ENCODE data around the gene PTGIS.
"Not testable (repeated sequence)": the region's sequence is repeated elsewhere in the genome, so short reads cannot be mapped to it uniquely, and the experiment has no call there.

PTGIS gene

DNA sequence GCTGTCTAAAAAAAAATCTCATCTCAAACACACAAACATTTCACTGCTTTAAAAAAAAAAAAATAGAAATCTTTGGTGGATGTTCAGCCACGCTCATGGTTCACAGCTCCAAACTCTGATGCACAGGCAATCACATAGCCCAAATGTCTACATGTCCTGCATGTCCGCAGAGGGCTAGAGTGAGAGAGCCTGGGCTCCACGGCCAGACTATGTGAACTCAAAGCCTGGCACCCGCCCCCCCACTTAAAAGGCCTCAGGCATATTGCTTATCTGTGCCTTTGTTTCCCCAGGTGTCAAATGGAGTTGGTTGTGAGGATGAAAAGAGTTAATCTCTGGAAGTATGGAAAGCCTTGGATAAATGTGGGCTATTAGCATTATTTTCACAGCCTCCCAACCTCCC, 10.5 kb upstream of the PTGIS start:
- no peak for DNase-seq

DNA sequence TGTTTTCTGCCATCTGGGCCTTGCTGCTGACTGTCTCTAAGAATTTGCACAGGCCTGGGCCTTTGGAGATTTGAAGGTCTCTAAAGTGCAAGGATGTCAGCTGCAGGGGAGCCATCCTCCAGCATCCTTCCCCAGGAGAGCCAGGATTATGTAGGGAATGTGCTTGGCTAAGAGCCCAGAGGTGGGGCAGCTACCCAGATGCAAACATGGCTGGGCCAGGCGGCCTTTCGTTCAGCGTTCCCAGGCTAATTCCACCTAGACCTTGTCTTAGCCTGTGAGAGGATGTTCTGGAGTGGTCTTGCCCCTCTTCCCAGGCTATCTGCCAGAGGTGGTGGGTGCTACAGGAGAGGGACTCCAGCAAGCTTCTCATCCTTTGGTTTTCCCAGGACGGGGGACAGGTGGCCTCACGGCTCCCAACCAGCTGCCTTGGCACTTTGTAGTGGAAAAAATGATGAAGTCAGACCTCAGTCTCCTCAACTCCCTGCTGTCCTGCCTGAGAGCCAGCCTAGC, 7.7 kb upstream of the PTGIS start:
- peak; percentile 64 for DNase-seq

DNA sequence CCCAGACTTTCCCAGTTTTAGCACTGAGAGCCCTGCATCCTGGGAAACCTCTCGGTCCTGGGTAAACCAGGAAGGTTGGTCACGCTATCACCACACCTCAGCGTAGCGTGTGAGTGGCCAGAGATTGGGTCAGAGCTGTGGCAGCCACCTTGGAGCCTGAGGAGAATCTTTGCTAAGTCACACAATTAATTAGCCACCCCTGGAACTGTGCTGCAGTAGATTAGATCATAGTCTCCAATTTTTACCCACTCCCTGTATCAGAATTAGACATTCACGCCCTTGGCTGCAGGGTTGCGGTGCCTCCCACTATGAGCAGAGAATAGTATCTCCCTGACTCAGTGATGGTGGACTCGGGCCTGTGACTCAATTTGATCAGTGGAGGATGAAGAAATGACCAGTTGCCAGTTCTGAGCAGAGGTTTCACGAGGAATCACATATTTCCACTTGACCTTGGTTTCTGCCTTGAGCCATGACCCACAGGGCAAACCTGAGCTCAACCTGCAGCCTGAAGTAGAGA, 6.0 kb upstream of the PTGIS start:
- no peak for DNase-seq

DNA sequence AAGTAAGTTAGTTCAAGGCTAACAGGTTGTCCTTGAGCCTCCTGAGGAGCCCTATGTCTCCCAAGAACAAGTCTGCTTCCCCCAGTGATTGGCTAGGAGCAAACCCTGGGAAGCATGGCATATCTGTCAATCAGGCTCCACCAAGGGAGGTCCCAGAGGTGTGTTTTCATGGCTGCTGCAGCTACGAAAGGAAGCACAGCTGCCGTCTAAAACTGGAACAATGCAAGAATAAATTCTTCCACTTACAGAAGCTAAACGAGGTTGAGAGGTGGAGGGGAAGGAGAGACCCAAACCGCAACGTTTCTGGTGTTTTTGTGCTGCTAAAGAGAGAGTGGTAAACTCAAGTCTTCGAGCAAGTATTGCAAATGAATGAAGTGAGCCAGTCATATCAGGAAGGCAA, 4.9 kb upstream of the PTGIS start:
- no peak for DNase-seq

DNA sequence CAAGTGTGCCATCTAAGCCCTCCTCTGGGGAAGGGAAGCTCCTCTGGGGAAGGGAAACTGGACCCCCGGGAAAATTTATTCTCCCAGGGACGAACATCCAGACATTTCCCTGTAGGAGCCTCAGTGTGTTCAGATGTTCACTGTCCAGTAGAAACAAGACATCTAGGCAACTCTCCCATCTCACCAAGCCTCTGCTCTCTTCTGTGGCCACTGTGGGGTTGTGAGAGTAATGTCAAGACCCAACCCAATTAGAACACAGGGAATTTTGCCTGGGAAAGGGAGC, 3.6 kb upstream of the PTGIS start:
- DNase-seq, result no peak

DNA sequence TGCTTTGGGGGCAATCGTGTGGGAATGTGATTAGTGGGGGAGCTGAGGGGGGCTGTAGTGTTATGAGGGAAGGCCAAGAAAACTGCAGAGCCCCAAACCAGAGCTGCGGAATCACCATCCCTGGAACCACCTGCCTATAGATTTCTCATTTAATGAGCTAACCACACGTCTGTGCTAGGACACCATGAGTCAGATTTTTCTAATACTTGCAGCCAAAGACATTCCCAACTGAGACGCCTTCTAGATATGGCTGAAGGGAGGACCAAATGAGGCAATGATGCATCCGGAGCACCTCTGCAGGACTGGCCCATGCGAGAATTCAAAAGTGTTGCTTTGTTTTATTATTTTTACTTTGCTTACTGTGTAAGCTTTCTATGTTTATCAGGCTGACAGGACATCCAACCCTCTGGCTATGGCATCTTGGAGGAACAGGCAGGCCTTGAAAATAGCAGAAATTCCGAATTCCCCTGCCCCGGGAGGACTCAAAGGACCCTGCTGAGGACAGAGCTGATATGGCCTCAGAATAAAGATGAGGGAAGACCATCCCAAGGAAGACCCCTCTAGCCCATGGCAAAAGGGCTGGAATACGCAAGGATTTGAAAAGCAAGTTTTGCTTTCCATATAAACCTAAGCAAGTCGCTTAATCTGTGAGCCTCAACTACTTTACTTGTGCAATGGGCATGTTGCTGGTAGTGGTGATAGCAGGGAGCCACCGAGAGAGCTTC, 3.1 kb upstream of the PTGIS start:
- no peak for DNase-seq

DNA sequence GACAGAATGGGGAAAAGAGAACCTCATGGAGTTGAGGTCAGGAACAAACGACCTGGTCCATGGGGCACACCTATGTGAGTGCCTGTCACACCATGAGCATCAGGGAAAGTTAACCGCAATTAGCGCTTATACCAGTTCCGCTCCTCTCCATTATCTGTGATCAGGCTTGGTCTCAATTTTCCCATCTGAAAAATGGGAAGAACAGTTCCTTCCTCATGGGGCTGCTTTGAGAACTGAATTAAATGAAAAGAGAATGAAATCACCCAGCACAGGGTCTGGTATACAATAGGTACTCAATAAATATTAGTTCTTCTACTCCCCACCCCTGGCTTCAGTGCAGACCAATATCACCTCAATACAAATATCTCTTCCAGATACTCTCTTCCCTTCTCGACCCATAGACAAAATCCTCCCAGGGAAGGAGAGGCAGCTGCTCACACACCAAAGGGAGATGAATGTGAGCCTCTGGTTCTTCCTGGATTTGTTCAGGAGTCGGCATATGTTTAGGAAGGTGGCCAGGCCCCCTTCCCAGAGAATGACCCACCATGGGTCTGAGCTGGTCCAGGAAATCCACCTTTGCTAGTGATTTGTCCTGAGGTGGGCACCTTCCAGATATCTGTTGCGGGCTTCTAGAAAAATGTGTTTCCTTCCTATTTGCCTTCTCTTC, 2.4 kb upstream of the PTGIS start:
- DNase-seq, result no peak

DNA sequence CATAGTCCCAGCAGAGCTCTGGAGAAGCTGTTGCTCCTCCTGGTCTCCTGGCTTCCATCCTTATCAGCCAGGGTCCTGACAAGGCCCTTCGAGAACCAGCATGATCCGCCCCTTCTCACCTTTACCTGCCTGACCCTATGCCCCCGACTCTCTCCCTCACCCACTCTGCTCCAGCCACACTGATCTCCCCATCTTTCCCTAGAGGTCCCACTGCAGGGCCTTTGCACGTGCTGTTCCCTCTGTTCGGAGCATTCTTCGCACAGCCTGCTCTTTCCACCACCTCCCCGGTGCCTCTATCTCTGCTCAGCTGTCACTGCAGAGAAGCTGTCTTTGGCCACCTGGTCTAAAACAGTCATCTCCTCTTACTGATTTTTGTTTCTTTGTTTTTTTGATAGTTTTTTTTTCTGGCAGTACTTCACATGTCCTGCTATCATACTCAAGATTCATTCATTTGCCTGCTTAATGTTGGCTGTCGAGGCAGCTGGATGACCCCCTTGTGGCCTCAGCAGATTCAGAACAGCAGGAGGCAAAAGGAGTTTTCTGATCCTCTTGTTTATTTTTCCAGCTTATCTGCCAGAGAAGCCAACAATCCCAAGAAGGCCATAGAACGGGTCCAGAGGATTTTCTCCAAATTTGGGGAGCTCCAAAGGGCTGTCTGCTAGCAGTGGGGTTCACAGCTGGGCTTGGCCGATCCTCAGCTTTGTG, 1.6 kb upstream of the PTGIS start:
- DNase-seq, result no peak

DNA sequence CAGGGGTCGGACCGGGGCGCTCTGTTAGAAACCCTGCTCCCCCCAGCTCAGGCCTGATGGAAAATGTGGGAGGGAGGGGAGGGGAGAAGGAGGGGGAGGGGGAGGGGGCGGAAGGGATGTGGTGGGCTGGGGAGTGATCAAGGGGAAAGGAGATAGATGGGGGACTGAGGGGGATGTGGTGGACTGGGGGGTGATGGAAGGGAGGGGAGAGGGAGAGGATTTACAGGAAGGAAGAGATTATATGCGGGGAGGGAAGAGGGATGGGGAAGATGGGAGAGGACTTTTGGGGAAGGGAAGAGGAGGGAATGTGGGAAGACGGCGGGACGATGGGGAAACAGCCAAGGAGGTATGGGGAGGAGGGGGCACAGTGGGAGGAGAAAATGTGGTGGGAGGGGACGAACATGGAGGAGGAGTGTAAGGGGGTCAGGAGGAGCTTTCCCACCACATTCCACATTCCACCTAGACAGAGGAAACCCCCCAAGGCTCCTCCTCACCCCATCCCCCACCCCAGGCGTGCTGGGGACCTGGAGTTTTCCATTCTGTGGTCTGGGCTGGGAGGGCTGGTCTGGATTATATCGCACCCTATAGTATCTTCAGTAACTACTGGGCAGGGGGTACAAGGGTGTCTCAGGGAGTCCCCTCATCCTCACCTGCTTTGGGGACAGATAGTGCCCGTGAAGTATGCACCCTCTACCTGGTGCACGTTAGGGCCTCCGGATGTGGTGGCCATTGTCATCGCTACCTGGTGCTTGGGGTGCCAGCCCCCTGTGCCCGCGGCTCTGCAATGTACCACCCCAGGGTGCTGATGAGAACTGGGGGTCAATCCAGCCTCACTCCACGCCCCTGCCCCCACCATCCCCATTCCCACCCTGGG, 578 bp upstream of the PTGIS start:
- no peak for DNase-seq

DNA sequence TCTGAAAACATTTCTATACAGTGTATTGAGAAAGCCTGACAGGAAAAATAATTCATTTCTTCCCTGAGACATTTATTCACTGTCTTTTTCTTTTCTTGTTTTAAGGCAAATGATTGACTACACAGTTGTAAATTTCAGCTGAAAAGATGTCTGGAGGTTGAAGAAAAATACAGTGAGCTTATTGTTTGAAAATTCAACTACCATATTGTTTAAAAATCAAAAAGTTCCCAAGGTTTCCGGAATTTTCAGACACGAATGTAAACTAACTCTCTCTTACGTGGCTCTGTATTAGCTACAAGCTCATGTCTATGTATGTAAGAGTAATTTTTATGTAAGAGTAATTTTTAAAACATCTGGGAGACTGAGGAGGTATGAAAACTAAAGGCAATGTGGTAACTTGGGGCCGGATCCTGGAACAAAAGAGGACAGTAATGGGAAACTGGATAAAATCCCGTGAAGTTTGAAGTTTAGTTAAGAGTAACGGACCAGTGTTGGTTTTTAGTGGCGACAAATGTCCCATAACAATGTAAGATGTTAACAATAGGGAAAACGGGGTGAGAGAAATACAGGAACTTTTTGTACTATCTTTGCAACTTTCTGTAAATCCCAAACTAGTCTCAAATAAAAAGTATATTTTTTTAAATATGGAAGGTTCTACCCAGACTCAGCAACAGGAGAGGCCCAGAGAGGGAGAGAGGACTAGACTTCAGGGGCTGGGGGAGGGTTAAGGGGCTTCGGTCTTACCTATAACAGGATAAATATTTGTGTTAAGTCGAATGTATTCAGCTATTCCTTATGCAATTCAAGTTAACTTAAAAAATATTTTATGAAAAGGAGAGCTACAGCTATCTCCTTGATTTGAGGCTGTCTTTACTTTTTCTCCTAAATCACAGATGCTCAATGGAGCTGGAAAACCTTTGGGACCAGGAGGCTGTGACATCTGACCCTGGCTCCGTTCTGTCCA, 1.3 kb downstream of the PTGIS start:
- no peak for DNase-seq

DNA sequence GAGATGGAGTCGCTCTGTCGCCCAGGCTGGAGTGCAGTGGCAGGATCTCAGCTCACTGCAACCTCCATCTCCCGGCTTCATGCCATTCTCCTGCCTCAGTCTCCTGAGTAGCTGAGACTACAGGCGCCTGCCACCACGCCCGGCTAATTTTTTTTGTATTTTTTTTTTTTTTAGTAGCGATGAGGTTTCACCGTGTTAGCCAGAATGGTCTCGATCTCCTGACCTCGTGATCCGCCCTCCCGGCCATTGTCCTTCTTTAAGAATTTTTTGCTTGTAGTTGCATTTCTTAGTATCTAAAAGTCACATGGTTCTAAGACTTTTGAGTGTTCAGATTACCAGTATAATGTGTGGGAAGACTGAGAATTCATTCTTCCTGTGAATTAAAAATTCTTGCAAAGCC, 2.9 kb downstream of the PTGIS start:
- not testable (repeated sequence) for DNase-seq

DNA sequence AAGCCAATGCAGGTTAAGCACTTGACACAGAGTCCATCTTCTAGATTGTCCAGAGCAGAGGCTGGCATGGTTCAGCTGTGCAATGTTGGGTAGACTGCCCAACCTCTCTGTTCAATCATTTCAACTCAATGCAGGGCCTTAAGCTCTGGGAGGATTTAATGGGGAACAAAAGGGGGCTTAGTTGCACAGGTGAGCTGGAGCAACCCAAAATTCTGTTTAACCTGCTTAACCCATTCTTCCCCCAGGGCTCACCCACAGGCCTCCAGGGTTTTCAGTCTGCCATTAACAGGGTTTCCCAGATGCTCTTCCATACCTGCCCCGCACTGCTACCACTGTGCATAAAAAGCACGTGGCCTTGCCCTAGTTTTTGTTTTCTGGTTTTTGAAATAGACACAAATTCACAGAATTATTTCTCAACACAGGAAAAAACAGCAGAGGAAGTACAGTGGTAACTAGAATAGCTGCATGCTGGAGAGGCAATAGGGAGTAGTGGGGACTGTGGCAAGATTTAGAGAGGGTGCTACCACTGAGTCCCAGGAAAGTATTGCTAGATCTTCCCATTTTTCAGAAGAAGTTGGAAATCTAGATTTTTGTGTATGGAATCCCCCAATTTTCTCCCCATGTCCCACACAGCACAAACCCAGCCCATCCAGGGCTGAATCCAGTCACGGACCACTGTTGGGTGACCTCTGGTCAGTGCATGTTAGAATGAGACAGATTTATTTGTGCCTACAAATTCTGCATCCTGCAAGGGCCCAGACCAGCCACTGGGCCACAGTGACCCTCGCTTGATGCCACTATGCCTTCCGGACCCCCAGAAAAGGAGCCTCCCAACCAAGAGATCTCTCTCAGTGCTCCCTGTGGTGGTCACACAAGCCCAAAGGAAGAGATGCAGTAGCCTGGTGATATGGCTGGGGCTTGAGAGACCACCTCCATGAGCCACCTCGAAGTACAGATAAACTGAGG, 4.6 kb downstream of the PTGIS start:
- DNase-seq, result no peak

DNA sequence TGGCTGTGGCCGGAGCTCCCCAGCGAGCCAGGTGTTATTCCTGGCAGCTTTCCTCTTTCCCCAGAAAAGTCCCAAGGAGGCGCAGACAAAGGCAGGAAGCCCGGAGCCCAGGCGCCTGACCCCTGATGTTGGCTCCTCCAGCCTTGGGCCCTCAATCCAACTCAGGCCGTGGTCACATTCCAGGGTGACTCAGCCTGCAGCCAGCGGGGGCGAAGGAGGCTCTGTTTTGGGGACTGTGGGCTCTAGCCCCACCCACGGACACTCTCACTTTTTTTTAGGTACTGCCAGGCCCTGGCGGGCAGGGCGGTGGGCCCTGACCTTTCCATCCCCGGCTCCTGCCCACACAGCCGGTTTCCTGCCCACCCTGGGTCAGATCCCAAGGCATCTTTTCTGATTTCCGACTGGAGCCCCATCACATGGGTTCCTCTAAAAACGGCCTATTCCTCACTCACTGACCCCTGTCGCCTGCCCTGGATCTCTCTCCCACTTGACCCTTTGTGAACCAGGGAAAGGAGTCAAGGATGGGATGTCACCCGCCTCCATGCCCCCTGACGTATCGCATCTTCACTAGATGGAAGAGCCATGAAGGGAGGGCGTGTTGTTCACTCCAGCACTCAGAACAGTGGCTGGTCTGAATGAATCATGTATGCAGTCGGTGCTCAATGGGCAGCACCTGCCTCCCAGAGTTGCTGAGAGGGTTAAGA, 5.5 kb downstream of the PTGIS start:
- DNase-seq, result no peak

DNA sequence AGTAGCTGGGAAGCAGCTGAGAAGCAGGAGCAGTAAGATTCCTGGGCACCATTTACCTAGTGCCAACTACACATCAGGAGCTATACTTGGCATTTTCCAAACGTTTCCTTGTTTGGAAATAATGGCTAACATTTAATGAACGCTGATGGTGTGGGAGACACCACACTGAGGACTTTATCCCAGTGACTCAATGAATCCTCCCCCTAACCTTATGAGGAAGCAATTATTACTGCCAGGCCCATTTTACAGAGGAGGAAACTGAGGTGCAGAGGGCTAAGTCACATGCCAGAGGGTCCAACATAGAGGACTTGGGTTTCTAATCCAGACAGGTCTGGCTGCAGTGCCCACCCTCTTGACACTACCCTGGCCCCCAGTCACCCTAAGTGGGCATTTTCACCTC, 6.1 kb downstream of the PTGIS start:
- no peak for DNase-seq

DNA sequence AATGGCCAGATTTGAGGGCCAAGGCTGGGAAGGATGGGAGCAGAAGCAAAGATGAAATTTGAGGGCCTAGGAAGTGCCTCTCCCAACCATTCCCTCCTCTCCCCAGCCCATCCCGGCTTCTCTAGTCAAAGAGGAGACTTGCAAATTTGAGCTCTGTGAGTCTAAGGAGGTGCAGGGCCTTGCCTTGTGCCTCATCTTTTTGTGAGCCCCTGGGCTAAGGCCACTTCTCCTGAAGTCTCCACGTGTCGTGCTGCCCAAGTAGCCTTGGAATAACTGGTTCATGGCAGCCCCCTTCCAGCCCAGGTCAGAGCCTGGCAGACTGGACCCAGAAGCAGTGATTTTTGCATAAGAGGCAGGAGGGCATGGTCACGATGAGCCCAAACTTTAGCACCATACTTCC, 6.7 kb downstream of the PTGIS start:
- DNase-seq, result no peak

DNA sequence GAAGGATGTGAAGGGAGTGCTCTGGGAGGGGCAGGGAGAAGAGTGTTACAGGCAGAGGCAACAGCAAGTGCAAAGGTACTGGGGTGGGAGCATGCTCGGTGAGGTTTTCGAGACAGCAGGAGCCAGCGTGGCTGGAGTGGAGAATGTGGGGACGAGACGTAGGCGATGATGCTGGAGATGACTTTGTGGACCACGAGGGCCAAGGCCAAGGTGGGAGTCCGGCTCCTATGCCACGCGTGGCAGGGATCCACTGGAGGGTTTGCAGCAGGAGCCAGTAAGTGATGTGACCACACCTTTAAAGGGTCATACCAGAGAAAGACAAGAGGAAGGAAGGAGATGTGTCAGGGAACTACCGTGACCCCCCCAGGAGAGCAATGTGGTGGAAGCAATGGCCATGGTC, 7.3 kb downstream of the PTGIS start:
- DNase-seq, result no peak

DNA sequence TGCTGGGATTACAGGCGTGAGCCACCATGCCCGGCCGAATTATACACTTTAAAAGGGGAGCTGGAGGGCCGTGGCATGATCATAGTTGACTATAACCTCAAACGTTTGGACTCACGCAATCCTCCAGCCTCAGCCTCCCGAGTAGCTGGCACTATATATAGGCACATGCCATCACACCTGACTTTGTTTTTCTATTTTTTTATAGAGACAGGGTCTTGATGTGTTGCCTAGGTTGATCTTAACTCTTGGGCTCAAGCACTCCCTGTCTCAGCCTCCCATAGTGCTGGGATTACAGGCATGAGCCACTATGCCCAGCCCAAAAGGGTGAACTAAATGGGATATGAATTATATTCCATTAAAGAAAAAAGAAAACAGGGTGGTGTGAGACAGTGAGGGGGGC, 7.8 kb downstream of the PTGIS start:
- no peak for DNase-seq

DNA sequence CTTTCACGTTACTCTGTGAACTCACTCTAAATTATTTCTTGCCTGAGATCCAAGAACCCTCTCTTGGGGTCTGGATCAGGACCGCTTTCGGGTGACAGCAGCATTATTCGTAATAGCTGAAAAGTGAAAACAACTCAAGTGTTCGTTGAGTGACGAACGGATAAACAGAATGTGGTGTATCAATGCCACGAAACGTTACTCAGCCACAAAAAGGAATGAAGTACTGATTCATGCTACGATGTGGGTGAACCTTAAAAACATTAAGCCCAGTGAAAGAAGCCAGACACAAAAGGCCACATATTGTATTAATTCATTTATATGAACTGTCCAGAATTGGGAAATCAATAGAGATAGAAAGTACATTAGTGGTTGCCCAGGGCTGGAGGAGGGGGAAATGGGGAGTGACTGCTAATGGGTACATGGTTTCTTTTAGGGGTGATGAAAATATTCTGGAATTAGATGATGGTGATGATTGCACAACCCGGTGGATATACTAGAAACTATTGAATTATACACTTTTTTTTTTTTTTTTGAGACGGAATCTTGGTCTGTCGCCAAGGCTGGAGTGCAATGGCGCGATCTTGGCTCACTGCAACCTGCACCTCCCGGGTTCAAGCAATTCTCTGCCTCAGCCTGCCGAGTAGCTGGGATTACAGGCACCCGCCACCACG, 8.4 kb downstream of the PTGIS start:
- no peak for DNase-seq

DNA sequence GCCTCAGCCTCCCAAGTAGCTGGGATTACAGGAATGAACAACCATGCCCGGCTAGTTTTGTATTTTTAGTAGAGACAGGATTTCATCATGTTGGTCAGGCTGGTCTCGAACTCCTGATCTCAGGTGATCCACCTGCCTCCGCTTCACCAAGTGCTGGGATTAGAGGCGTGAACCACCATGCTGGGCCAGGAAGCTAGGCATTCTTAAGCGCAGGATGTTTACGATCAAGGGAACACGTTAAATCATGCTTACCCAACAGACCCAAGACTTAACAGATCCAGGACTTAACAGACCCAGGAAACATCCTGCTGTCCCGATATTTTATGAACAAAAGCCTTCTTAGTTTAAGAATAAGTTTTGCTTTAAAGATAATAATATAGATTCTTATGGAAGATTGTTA, 9.1 kb downstream of the PTGIS start:
- no peak for DNase-seq
